PC-9 (cell line): ENCODE results near the gene NFATC1. TPM values are rescaled to one million over a fixed set of nuclear protein-coding genes. Genes with fewer than 3 reads are reported as not detected.

Experiments used
- BruUV-seq: library from RNA; stranded (reverse); fragments of 400-500 nt; replicated peaks from 2 replicates; lab custom pipeline; 2021; lab: Mats Ljungman, UMichigan
- CTCF ChIA-PET: fragments of 300-600 bp; sonication (Branson Sonifier 250); formaldehyde crosslinking; loops from one replicate; lab custom pipeline; 2022; ENCODE audit warnings: antibody characterized with exemption; lab: Charles Lee
- POLR2A ChIA-PET: fragments of 300-600 bp; sonication (Branson Sonifier 250); formaldehyde crosslinking; loops from one replicate; lab custom pipeline; 2022; ENCODE audit warnings: antibody characterized with exemption; ENCODE audit not compliant: unreplicated experiment; lab: Charles Lee
- DNase-seq, 2 experiments: peaks; one replicate each; pipeline versions ENCODE4 v3.0.0 to v3.0.0-alpha.2; 2015 to 2022; ENCODE audit warnings: mixed read lengths in 1 of 2
- H2AFZ ChIP-seq: fragments of 200-600 bp; sonication (generic); 2 replicates; pipeline ENCODE4 v1.8.1; 2017; ENCODE audit warnings: antibody characterized with exemption
- H3F3A ChIP-seq: fragments of 200-600 bp; sonication (generic); 2 replicates; pipeline ENCODE4 v1.8.1; 2017; ENCODE audit warnings: antibody characterized with exemption, mild to moderate bottlenecking, low read depth; ENCODE audit not compliant: insufficient read depth
- H3K27ac ChIP-seq: fragments of 200-600 bp; sonication (generic); 2 replicates; pipeline ENCODE4 v1.6.1; 2016; ENCODE audit warnings: mixed run types
- H3K27me3 ChIP-seq: fragments of 200-600 bp; sonication (generic); 2 replicates; pipeline ENCODE4 v1.6.1; 2016; ENCODE audit warnings: low read depth, mixed run types; ENCODE audit not compliant: insufficient read depth
- H3K36me3 ChIP-seq: fragments of 200-600 bp; sonication (generic); 2 replicates; pipeline ENCODE4 v1.6.1; 2016; ENCODE audit warnings: low read depth, mixed run types
- H3K4me1 ChIP-seq: fragments of 200-600 bp; sonication (generic); replicated peaks from 2 replicates; pipeline ENCODE4 v1.6.1; 2016; ENCODE audit warnings: mixed run types; ENCODE audit not compliant: insufficient read depth
- H3K4me2 ChIP-seq: fragments of 200-600 bp; sonication (generic); 2 replicates; pipeline ENCODE4 v1.6.1; 2017; ENCODE audit warnings: mixed run types
- H3K4me3 ChIP-seq: fragments of 200-600 bp; sonication (generic); 2 replicates; pipeline ENCODE4 v1.6.1; 2016; ENCODE audit warnings: mixed run types
- H3K79me2 ChIP-seq: fragments of 200-600 bp; sonication (generic); 2 replicates; pipeline ENCODE4 v1.6.1; 2017; ENCODE audit warnings: low read depth, mixed run types
- H3K9me2 ChIP-seq: fragments of 200-600 bp; sonication (generic); 2 replicates; pipeline ENCODE4 v1.8.1; 2017; ENCODE audit warnings: mild to moderate bottlenecking; ENCODE audit not compliant: insufficient read depth
- H3K9me3 ChIP-seq: fragments of 200-600 bp; sonication (generic); 2 replicates; pipeline ENCODE4 v1.8.1; 2016; ENCODE audit warnings: low read depth; ENCODE audit not compliant: insufficient read depth
- H4K20me1 ChIP-seq: fragments of 200-600 bp; sonication (generic); 2 replicates; pipeline ENCODE4 v1.8.1; 2017; ENCODE audit not compliant: insufficient read depth
- EZH2 ChIP-seq: fragments of 200-600 bp; sonication (generic); IDR thresholded peaks from 2 replicates; pipeline ENCODE4 v1.8.0; 2017; ENCODE audit warnings: antibody characterized with exemption, low read depth
- intact Hi-C: fragments of 100-400 bp; cut with micrococcal nuclease; formaldehyde crosslinking; loops from one replicate; pipeline ENCODE4 v1.10.0; 2022; ENCODE audit not compliant: unreplicated experiment
- total RNA-seq: library from RNA; stranded (reverse); gene quantifications from 2 replicates; pipeline ENCODE4 v1.2.3, GENCODE V29; 2021
- TF ChIP-seq, protein P1 (sequence below): fragments of 200-600 bp; sonication (generic); conservative IDR thresholded peaks from 2 replicates; pipeline ENCODE4 v1.6.1; 2017; ENCODE audit warnings: mixed run types, antibody characterized with exemption, mild to moderate bottlenecking, moderate library complexity

NFATC1 gene
- total RNA-seq, 1 experiment from 2014 or later, result 2.6 TPM

GRCh38 chr18:79528846-79529245, 133.1 kb downstream of the NFATC1 start:
- POLR2A ChIA-PET, result no interaction called here
- H3K79me2 ChIP-seq, result no peaks in the 10 kb centered on the region
- H3K4me2 ChIP-seq, result no peak overlapping the region
- no peaks in the 10 kb centered on the region for H4K20me1 ChIP-seq
- intact Hi-C loops, result loop anchor here (1.0 to 10.0 kb wide), 2 partner anchors 116 to 150 kb away; no protein-coding TSS in a partner anchor
- no peaks in the 10 kb centered on the region for H3K9me3 ChIP-seq
- no peak overlapping the region for H2AFZ ChIP-seq
- CTCF ChIA-PET, result no interaction called here
- H3K4me1 ChIP-seq, result no peaks in the 10 kb centered on the region
- no peaks in the 10 kb centered on the region for H3F3A ChIP-seq
- no TSS peak for BruUV-seq
- no peak overlapping the region for H3K4me3 ChIP-seq
- TF ChIP-seq, protein P1, sequence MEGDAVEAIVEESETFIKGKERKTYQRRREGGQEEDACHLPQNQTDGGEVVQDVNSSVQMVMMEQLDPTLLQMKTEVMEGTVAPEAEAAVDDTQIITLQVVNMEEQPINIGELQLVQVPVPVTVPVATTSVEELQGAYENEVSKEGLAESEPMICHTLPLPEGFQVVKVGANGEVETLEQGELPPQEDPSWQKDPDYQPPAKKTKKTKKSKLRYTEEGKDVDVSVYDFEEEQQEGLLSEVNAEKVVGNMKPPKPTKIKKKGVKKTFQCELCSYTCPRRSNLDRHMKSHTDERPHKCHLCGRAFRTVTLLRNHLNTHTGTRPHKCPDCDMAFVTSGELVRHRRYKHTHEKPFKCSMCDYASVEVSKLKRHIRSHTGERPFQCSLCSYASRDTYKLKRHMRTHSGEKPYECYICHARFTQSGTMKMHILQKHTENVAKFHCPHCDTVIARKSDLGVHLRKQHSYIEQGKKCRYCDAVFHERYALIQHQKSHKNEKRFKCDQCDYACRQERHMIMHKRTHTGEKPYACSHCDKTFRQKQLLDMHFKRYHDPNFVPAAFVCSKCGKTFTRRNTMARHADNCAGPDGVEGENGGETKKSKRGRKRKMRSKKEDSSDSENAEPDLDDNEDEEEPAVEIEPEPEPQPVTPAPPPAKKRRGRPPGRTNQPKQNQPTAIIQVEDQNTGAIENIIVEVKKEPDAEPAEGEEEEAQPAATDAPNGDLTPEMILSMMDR, result peak; percentile 86
- no peak for TF ChIP-seq EZH2
- peak; percentile 43 to 60 for DNase-seq
- H3K36me3 ChIP-seq, result no peaks in the 10 kb centered on the region
- peaks cover 66% of the 10 kb centered on the region for H3K27me3 ChIP-seq
- no peak overlapping the region for H3K27ac ChIP-seq
- H3K9me2 ChIP-seq, result no peaks in the 10 kb centered on the region

DNA sequence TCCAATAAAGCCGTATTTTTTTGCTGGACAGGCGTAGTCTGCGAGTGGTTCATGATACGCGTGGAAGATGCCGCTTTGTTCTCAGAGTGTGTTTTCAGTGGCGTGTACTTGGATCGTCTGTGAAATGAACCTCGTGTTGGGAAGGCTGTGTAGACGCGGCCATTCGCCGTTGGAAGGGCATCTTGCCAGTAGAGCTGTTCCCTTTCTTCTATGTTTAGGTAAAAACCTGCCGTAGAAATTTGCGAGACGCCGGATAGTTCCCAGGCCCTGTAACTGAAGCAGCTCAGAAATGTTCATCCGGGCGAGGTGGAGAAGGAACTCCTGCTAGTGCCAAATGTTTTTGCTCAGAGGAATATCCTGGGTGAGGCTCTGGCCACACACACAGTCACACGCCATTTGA, 133.6 kb downstream of the NFATC1 start:
- no peak overlapping the region for H2AFZ ChIP-seq
- no peaks in the 10 kb centered on the region for H3F3A ChIP-seq
- H3K4me3 ChIP-seq, result no peak overlapping the region
- no peaks in the 10 kb centered on the region for H3K79me2 ChIP-seq
- no peak for DNase-seq
- no peak overlapping the region for H3K4me2 ChIP-seq
- intact Hi-C loops, result loop anchor here (10.0 kb wide), 1 partner anchor 116 kb away; no protein-coding TSS in a partner anchor
- no peaks in the 10 kb centered on the region for H3K9me3 ChIP-seq
- BruUV-seq, result no TSS peak
- ChIA-PET POLR2A (no interaction called here), CTCF (no interaction called here)
- no peaks in the 10 kb centered on the region for H3K9me2 ChIP-seq
- H3K27ac ChIP-seq, result no peak overlapping the region
- H3K4me1 ChIP-seq, result no peaks in the 10 kb centered on the region
- no peaks in the 10 kb centered on the region; the same call in 1 of the 2 replicates for H4K20me1 ChIP-seq
- peaks cover 71% of the 10 kb centered on the region for H3K27me3 ChIP-seq
- no peak for TF ChIP-seq EZH2
- TF ChIP-seq, protein P1, result no peak
- H3K36me3 ChIP-seq, result no peaks in the 10 kb centered on the region

- no peaks in the 10 kb centered on the region for H3K36me3 ChIP-seq
- H3K9me2 ChIP-seq, result no peaks in the 10 kb centered on the region
- intact Hi-C loops, result loop anchor here (10.0 kb wide), 1 partner anchor 115 kb away; no protein-coding TSS in a partner anchor
- H3F3A ChIP-seq, result no peaks in the 10 kb centered on the region
- POLR2A ChIA-PET, result no interaction called here
- TF ChIP-seq, protein P1, result no peak
- no peak for TF ChIP-seq EZH2
- peaks cover 78% of the 10 kb centered on the region for H3K27me3 ChIP-seq
- no peak overlapping the region for H3K4me2 ChIP-seq
- BruUV-seq, result no TSS peak
- no peak for DNase-seq
- H3K79me2 ChIP-seq, result no peaks in the 10 kb centered on the region
- no peak overlapping the region for H3K27ac ChIP-seq
- H3K4me1 ChIP-seq, result no peaks in the 10 kb centered on the region
- H4K20me1 ChIP-seq, result no peaks in the 10 kb centered on the region; the same call in 1 of the 2 replicates
- H3K9me3 ChIP-seq, result no peaks in the 10 kb centered on the region
- H2AFZ ChIP-seq, result no peak overlapping the region
- no peak overlapping the region for H3K4me3 ChIP-seq
- CTCF ChIA-PET, result no interaction called here
These were observed 134.3 kb downstream of the NFATC1 start for GRCh38 chr18:79529991-79530390.
